ENCODE measurements around the gene UACA.
"Not testable (repeated sequence)": the region's sequence is repeated elsewhere in the genome, so short reads cannot be mapped to it uniquely, and the experiment has no call there.

The UACA gene

DNA sequence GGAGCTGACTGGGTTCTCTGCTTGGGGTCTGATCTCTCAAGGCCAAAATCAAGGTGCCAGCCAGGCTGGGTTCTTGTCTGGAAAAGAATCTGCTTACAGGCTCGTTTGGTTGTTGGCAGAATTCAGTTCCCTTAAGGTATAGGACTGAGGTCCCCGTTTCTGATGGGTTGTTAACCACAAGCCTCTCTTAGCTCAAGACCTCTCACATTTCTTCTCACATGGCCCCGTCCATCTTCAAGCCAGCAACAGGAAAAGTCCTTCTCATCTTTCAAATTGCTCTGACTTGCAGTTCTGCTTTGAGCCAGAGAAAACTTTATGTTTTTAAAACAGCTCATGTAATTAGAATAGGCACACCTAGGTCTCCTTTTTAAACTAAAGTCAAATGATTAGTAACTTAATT lies 20.4 kb downstream of the UACA start:
- TF ChIP-seq, protein P1, sequence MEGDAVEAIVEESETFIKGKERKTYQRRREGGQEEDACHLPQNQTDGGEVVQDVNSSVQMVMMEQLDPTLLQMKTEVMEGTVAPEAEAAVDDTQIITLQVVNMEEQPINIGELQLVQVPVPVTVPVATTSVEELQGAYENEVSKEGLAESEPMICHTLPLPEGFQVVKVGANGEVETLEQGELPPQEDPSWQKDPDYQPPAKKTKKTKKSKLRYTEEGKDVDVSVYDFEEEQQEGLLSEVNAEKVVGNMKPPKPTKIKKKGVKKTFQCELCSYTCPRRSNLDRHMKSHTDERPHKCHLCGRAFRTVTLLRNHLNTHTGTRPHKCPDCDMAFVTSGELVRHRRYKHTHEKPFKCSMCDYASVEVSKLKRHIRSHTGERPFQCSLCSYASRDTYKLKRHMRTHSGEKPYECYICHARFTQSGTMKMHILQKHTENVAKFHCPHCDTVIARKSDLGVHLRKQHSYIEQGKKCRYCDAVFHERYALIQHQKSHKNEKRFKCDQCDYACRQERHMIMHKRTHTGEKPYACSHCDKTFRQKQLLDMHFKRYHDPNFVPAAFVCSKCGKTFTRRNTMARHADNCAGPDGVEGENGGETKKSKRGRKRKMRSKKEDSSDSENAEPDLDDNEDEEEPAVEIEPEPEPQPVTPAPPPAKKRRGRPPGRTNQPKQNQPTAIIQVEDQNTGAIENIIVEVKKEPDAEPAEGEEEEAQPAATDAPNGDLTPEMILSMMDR (conservative IDR thresholded peaks at IDR 0.05), result no peak
- no peak overlapping the region for H3K27ac ChIP-seq

DNA sequence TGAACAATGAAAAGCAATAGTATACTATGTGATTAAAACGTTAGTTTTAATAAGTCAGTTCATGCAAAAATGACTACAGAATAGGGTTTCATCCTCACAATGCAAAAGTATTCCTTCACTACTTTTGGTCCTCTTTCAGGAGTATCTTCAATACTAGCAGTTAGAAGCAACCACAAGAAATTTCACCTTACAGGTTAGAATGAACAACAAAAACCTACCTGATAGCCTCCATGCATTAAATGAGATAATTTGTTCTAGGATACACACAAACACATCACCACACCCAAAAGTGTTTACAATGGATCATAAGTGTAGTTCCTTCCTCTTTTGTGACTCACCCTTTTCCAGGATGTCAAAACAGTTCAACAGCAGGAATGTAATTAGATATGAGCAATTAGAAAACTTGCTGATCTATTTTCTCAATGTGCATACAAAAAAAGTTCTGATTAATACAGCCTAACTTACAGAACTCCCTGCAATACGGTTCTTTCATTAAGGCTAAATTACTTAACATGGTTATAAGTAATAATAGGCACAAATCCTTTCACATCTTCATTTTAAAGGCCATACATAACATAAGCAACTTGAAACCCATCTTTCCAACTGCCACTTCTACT lies 21.6 kb downstream of the UACA start:
- TF ChIP-seq, protein P1 (conservative IDR thresholded peaks at IDR 0.05), result no peak
- H3K27ac ChIP-seq, result no peak overlapping the region

DNA sequence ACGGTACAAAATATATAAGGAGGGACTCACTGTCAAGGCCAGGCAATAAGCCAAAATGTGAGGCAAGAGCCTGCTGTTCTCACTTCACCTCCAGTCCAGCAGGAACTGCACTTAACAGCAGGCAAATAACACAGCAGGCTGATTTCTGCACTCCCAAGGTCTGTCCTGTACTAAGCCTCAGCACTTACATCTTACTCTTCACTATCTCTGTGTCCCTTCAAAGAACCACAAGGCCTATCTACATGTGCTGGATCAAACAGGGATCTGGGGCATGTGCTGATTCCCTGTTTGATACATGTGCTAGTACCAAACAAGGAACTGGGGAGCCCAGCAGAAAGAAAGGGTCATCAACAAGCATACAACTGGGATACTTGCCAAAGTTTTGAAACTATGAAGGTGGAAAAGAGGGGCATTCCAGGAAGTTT lies 22.2 kb downstream of the UACA start:
- TF ChIP-seq, protein P1 (conservative IDR thresholded peaks at IDR 0.05), result no peak

DNA sequence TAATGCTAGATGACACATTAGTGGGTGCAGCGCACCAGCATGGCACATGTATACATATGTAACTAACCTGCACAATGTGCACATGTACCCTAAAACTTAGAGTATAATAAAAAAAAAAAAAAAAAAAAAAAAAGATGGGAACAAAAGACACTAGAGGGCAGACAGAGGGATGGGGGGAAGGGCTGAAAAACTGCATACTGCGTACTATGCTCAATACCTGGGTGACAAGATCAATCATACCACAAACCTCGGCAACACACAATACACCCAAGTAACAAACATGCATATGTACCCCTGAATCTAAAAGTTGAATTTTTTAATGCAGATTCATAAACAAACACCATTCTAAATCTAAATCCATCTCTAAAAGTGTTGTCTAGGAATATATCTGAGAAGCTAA lies 28.3 kb downstream of the UACA start:
- H3K27ac ChIP-seq, result not testable (repeated sequence)

More for the DNA sequence above, 22.2 kb downstream of the UACA start:
- peak overlapping the region; percentile 22; the same call in 1 of the 2 replicates for H3K27ac ChIP-seq

DNA sequence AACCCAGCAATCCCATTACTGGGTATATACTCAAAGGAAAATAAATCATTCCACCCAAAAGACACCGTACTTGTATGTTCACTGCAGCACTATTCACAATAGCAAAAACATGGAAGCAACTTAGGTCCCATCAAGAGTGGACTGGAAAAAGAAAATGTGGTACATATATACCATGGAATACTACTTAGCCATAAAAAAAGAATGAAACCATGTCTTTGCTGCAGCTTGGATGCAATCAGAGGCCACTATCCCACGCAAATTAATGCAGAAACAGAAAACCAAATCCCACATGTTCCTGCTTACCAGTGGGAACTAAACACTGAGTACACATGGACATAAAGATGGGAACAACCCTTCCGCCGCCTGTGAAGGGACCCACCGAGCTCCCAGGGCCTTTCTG lies 34.2 kb downstream of the UACA start:
- H3K27ac ChIP-seq, result no peak overlapping the region
- TF ChIP-seq, protein P1 (conservative IDR thresholded peaks at IDR 0.05), result no peak

DNA sequence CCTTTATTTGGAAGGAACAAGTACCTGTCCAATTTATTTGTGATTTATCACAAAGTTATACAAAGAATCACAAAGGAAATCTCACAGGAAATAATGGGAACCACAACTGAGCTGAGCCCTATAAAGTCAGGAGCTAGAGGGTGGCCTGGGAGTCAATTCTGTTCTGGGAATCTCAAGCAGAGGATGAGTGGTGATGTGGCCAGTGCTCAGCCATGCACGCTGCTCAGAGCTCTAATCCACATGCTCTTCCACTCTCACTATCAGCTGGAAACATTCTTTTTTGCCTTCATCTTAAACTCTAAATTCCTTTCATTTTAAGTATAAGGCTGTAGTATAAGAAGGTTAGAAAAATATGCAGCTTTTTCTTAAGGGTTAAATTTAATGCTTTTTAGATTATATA lies 36.6 kb downstream of the UACA start:
- no peak overlapping the region for H3K27ac ChIP-seq
- TF ChIP-seq, protein P1 (conservative IDR thresholded peaks at IDR 0.05), result no peak

DNA sequence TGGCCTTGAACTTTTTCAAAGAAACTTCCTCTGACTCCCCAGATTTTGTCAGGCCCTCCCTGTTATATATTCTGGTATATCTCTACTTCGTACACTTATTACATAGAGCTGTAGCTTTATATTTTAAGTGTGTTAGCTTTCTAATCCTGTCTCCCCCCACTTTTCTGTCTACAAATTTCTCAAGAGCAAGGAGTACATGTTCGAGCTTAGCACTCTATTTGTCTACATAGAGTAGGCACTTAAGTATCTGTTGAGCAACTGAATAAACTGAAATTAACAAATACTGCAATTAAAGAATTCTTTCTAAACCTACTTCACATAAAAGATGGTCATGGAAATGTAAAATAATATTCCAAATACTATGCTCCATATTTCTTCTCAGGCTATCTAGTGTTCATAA lies 39.4 kb downstream of the UACA start:
- TF ChIP-seq, protein P1 (conservative IDR thresholded peaks at IDR 0.05), result no peak
- no peak overlapping the region for H3K27ac ChIP-seq

DNA sequence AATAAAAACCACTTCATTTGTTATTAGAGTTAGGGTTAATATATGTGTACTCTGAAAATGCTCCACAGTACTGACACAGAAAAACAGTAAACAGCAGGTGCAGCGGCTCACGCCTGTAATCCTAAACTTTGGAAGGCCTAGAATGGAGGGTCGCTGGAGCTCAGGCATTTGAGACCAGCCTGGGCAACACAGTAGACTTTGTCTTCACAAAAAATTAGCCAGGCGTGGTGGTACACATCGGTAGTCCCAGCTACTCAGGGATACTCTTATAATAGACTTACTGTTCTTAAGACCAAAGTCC lies 40.3 kb downstream of the UACA start:
- H3K27ac ChIP-seq, result no peak overlapping the region
- TF ChIP-seq, protein P1 (conservative IDR thresholded peaks at IDR 0.05), result no peak

Measured in VCaP (cell line).